Head of caudate nucleus (tissue), 42 donors: Measurements from ENCODE around the gene LBH.

Experiments used
- DNase-seq, 42 donors: peaks; one replicate each; pipeline versions ENCODE4 v3.0.0 to v3.0.0-alpha.2; 2020 to 2021; ENCODE audit warnings: mixed read lengths in 7 of 42
- intact Hi-C: fragments of 100-400 bp; cut with DNase I; formaldehyde crosslinking; loops from one replicate; pipeline ENCODE4 v1.15.0; 2022

The LBH gene

DNA sequence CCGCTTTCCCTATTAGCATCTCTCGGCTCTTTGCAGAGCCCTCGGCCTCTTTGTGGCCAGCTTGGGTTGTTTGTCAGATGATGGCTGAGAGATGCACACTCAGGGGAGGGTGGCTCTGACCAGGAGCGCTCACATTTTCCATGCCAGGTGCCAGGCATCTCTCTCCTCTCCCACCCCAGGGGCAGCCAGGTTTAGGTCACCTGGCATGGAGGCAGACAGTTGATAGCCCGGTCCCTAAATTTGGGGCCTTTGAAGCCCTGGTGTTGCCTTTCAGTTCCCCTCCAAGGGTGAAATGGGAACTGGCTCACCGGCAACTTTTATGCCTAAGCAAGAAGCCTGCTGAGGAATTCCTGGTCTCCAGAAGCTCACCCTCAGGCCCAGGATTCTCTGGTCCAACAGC is 19.1 kb downstream of the LBH start:
- peak in 1 of 42 donors; percentile 22 for DNase-seq
- intact Hi-C loops: no loop called here

DNA sequence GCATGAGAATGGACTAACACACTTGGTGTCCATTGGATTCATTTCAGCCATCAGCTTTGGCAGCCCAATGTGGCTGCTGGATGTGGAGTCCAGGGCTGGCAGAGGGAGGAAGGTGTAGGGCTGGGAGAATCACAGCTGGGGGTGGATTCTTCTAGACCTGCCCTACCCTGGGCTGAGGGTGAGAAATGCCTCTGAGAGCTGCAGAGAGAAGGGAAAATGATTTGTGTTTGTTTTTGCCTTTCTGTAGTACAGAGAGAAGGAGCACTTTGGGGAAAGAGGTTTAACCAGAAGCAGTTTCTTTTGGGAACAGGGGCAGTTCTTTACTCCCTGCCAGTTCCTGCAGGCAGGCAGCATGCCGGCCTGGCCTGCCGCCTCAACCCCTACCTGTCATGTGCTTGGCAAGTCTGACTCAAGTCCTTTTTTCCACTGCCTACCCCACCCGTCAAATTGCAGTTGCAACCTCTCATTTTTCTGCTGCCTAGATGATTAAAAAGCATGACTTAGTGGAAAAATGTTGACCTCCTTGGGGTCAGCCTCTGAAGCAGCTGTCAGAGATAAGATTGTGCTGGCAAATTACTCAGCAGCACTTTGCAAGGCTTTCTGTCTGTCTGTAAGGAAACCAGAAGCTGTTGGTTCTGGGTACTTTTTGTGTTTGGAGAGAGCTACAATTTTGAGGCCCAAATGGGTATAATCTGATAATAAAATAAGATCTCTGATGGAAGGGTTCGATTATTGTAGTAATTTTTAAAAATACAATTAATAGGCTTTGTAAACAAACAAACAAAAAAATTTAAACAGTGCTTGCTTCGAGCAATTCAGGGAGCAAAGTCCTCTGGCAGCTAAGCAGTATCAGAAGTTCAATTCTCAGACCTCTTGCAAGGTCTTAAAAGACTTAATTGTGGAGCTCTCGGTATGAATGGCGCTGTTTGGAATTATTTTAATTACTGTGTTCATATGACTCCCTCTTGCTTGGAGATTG is 21.7 kb downstream of the LBH start:
- DNase-seq: no peak
- intact Hi-C loops: no loop called here

DNA sequence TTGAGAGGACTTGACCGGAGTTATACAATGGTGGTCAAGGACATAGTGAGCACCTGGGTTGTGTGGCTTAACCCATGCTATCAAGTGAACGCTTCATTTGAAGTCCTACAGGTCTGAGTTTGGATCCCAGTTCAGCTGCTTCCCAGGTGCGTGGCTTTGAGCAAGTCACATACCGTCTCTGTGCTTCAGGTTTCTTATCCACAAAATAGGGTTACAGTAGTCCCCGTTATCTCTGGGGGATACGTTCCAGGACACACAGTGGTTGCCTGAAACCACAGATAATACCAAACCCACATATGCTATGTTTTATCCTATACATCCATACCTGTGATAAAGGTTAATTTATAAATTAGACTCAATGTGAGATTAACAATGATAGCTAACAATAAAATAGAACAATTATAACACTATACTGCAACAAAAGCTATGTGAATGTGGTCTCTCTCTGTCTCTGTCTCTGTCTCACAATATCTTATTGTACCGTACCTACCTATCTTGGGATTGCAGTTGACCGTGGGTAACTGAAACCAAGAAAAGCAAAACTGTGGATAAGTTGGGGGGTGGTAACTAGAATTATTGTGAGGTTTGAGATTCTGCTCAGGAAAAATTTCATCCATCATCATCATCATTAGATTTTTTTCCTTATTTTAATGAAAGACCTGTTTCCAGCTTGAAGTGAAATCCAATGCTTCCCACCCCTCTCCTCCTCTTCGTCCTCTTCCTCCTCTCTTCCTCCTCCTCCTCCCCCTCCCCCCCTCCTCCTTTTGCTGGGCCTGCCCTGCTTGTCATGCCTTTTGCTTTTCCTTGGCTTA is 22.7 kb downstream of the LBH start:
- intact Hi-C loops: no loop called here
- no peak for DNase-seq

DNA sequence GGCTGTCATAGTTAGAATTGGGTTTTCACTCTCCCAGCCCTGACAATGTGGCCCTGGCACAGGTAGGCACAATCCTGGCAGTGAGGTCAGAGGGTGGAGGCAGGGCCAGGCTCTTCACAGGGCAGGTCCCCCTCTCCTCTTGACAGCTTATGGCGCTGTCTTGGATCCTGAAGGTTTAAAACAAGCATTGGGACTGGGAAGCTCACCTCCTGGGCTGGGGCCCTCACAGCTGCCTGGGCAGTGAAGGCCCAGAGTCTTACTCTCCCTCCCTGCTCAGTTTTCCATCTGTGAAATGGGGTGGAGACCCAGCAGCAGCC is 23.3 kb downstream of the LBH start:
- DNase-seq: no peak

DNA sequence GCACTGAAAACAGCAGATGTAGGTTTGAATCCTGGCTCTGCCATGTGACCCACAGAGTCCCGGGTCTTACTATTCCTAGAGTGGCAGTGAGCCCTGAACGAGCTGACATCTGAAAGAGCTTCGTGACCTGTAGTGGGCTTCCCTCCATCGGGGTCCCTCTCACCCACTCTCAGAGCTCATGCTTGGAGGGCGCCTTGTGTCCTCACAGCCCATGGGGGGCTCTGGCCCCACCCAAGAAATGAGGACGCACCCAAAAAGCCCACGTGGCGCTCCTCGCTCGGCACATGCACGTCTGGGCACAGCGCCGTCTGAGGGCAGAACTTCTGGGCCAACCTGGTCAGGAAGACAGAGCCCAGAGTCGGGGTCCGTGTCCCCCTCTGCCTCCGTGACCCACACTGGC is 23.7 kb downstream of the LBH start:
- no peak for DNase-seq
- intact Hi-C loops: no loop called here

More for the DNA sequence above, 23.3 kb downstream of the LBH start:
- intact Hi-C loops: no loop called here

DNA sequence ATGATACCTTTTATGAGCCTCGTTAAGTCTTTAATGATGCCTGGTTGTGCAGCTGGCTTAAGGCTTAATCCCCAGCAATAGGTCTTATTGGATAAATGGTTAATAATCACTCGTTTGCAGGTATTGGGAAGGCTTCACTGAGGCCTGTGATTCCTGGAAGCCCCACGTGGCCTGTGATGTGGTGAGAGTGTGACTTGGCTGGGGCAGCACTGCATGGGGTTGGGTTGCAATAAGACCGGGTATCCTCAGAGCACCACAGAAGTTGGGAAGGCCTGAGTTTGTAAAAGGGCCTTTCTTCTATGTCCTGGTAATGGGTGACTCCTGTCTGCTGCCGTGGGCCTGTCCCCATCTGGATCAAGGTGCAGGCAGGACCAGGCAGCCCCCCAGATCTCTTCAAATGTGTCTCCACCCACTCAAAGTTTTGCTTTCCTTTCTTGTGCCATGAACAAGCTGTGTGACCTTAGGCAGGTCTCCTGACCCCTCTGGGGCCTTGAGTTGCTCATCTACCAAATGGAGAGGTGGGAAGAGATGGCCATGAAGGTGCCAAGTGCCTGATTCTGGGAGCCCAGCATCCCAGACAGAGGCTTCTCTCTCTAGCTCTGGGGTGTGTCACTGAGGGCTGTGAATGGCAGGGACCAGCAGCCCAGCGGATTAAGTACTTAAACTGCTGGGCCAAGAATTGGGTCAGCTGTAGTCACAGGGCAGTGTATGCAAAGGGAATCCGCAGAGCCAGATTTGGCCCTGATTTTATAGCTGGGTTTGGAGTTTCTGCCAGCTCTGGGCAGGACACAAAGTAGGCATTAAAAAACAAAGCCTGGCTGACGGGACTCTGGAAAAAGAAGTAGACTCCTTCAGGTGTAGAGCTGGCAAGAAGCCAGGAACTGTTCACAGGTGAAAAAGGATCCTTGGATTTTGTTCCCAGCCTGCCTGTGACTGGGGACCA is 24.4 kb downstream of the LBH start:
- no peak for DNase-seq
- intact Hi-C loops: no loop called here

DNA sequence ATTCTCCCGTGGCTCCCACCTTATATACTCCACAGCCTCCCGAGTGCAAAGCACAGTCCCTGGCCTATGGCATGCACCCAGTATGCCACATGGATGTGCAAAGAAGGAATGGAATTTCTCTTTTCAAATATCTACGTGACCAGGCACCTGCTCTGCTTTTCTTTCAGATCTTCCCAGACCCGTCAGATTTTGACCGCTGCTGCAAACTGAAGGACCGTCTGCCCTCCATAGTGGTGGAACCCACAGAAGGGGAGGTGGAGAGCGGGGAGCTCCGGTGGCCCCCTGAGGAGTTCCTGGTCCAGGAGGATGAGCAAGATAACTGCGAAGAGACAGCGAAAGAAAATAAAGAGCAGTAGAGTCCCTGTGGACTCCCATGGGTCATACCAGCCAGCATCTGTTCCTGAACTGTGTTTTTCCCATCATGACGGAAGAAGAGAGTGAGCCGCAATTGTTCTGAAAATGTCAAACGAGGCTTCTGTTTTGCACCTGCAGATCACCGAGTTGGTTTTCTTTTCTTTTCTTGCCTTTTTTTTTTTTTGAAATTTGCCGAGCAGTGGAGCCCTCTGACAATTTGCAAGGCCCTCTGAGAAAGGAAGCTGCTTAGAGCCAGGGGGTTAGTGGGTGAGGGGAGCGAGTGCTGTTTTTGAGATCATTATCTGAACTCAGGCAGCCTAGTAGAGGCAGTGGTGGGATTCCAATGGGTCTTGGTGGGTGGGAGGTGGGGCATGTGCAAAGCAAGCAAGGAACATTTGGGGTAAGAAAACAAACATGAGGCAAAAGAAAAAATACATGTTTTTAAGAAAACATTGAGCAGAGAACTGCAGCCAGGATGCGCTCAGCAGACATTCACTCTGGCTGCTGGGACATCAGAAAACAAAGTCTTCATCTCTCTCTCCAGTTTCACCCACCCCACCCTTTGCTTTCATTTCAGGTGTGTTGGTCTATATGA is 26.2 kb downstream of the LBH start:
- DNase-seq: no peak
- intact Hi-C loops: no loop called here

DNA sequence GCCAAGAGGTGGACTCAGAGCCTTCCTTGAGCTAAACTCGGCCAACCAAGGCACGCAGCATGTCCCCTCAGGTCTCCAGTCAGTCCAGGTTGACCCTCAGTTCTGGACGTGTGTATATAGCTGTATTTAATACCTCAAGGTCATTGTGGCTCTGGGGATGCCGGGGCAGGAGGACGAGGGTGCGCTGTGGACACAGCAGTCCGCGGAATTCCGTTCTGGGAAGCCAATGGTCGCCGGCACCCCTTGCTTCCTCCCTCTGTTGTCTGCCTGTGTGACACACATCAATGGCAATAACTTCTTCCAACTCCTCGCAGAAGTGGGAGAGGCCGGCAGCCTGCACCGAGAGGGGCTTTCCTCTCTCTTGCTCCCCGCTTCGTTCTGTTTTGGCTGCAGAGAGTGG is 27.7 kb downstream of the LBH start:
- no peak for DNase-seq
- intact Hi-C loops: no loop called here

DNA sequence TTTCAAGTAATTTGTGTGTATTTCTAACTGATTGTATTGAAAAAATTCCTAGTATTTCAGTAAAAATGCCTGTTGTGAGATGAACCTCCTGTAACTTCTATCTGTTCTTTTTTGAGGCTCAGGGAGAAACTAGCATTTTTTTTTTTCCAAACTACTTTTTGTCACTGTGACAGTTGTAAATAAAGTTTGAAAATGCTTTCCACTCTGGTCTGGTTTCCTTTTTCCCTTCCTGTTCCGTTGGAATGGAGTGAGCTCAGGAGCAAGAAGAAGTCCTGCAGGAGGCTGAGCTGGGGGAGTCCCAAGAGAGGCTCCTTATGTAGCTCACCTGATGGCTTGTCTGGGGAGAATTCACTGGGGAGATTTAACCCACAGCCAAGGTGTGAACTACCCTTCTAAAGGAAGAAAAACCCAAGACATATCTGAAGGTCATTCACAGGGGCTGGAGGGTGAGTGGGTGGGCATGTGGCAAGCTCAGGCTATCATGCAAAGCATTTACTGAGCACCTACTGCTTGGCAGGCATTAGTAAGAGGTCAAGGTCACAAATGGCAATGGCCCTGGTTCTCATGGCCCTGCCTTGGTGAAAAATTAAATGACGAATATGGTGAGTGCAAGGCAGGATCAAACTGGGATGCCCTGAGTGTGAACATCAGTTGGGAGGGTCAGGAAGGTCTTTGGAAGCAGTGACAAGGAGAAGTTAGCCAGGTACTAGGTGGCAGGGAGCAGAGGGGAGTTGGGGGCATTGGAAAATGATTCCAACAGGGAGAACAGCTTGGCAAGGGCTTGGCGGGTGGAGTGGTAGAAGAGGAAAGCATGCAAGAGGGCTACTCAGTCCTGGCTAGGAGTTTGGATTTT is 28.7 kb downstream of the LBH start:
- intact Hi-C loops: no loop called here

DNA sequence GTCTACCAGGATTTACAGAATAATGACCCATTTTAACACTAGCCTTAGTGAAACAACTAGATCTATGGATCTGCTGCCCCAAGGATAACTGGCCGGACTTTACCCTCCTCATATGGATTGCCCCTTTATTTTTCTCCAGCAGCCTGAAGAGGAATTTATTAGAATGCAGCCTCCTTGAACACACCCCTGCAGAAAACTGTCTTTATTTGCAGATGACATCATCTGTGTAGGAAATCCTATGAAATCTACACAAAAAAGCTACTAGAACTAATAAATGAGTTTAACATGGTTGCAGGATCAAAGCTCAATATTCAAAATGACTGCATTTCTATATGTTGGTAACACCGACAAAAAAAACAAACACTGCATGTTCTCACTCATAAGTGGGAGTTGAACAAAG is 29.6 kb downstream of the LBH start:
- DNase-seq: no peak
- intact Hi-C loops: no loop called here

More for the DNA sequence above, 28.7 kb downstream of the LBH start:
- no peak for DNase-seq

DNA sequence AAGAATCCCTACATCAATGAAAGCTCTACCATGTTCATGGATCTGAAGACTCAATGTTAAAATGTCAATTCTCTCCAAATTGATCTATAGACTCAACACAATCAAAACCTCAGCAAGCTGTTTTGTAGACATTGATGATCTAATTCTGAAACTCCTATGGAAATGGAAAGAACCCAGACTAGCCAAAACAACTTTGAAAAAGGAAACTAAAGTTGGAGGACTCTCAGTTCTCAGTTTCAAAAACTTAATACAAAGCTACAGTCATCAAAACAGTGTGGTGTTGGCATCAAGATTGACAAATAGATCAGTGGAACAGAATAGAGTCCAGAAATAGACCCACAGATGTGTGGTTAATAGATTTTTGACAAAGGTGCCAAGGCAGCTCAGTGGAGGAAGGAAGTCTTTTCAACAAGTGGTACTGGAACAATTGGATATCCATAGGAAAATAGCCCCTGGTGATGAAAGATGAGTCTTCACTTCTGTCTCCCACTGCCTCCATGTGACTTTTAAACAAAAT is 30.4 kb downstream of the LBH start:
- no peak for DNase-seq
- intact Hi-C loops: no loop called here

DNA sequence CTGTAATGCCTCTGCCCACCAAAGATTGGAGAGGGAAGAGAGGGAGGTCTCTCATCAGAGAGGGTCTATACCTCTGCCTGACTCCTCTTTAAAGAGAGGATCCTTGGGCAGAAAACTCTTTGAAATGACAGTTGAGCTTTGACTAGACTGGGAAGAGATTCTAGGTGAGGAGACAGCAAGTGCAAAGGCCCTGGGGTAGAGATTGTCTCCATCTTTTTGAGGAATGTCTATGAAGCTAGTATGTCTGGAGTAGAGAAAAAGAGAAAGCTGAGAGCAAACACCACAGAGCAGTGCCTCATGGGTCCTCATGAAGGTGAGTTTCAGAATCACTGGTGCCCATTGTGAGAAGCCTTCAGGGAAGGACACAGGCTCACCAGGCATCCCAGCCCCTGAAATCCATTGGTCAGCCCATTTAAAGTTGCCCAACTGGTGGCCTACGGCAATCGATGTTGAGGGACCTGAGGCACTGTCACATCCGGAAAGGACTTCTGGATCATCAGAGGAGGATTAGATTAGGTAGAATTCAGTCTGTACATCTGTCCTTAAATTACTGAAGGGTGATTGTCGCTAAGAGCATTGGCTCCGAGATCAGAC is 31.5 kb downstream of the LBH start:
- intact Hi-C loops: no loop called here

DNA sequence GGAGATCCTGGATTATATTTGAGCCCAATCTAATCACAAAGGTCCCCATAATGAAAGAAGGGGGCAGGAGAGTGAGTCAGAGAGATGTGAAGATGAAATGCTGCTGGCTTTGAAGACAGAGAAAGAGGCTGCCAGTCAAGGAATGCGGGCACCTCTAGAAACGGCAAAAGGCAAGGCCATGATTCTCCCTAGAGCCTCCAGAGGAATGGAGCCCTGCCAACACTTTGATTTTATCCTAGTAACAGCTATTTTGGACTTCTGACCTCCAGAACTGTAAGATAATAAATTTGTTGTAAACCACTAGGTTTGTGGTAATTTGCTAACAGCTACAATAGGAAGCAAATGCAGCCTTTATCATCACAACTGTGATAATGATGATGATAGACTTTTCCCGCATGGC is 32.9 kb downstream of the LBH start:
- intact Hi-C loops: no loop called here
- no peak for DNase-seq

More for the DNA sequence above, 31.5 kb downstream of the LBH start:
- no peak for DNase-seq

DNA sequence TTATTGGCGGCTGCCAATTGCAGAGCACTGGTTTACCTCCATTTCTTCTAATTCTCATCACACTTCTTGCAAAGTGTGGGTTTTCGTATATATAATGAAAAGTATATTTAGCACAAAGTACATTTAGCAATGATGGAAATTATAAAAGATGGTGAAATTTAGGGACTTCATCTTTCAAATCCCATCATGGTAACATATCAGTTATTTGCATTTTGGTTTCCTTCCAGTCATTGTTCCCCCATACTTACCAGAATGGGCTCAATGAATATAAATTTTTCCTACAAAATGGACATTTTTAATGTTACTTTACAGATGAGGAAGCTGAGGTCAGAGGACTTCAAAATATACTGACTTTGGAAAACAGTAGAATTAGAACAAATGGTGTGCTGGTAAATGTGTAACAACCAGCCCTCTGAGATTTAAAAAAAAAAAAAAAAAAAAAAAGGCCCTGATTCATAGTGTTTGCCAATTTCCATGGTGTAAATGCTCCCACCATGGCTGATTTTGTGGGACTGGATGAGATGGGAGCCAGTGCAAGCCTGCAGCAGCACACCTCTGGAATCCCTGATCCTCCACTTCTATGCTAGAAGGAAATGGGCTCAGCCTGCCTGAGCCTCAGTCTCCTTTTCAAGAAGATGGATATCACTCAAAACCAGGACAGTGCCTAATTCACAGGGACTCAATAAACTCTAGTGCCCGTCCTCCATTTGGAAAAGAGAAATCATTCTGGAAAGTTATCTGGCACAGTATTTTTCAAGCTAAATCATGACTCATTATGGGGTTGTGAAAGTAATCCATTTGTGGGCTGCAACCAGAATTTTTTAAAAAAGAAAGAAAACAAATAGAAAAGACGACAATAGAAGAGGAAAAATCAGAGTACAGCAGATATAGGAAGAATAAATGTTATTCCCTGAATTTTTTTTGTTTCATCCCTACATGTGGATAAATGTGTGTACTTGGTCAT is 34.0 kb downstream of the LBH start:
- intact Hi-C loops: no loop called here
- DNase-seq: peak in 1 of 42 donors; percentile 27

DNA sequence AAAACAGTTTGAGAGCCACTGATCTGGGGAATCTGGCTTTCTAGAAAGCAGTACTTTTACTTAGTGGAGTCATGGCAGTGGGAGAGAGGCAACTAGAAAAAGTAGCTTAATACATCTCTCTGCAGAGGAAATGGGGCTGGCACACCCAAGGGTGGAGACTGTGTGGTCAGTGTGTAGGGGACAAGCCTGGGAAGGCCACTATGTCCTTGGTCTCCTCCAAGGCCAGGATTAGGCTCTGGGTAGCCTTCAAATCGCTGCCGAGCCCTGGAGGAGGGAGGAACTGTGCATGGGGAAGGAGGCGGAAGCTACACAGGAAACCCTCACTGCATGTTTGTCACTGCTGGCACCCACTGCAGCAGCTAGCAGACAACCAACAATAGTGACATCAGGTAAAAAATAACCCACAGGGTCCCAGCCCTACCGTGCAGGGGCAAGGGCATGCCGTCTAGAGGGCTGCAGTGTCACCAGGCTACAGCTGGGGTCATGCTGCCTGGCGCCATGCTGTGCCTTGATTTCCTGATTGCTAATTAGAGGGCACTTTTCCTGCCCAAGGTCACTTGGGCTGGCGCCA is 34.8 kb downstream of the LBH start:
- intact Hi-C loops: no loop called here
- DNase-seq: peak in 1 of 42 donors; percentile 36
